Peyer's patch (tissue), 4 donors: Measurements from ENCODE around the gene EXOC4. TPM values are rescaled to one million over a fixed set of nuclear protein-coding genes. Genes with fewer than 3 reads are reported as not detected.

ENCODE experiments used
- DNase-seq, 3 donors: peaks; one replicate each; pipeline ENCODE4 v3.0.0-alpha.2; 2017 to 2019
- H3K27ac ChIP-seq, 4 donors: fragments of 200-600 bp; sonication (generic); one replicate each; pipeline ENCODE4 v1.5.1; 2016 to 2019
- H3K27me3 ChIP-seq, 2 donors: fragments of 200-600 bp; sonication (generic); one replicate each; pipeline ENCODE4 v1.5.1; 2019
- H3K36me3 ChIP-seq, 3 donors: fragments of 200-600 bp; sonication (generic); one replicate each; pipeline ENCODE4 v1.5.1; 2016 to 2019
- H3K4me1 ChIP-seq, 4 donors: fragments of 200-600 bp; sonication (generic); one replicate each; pipeline ENCODE4 v1.5.1; 2016 to 2019
- H3K4me3 ChIP-seq, 4 donors: fragments of 200-600 bp; sonication (generic); 1 replicate in 3 of 4; 2 replicates in 1 of 4; pipeline ENCODE4 v1.5.1; 2016 to 2019; ENCODE audit warnings: mild to moderate bottlenecking in 1 of 4
- H3K9me3 ChIP-seq, 4 donors: fragments of 200-600 bp; sonication (generic); one replicate each; pipeline ENCODE4 v1.5.1; 2016 to 2019; ENCODE audit warnings: mild to moderate bottlenecking in 1 of 4
- POLR2A ChIP-seq, 2 donors: fragments of 450-650 bp; IDR thresholded peaks; one replicate each; pipeline ENCODE4 v1.5.1; 2017; ENCODE audit warnings: antibody characterized with exemption in 2 of 2, mild to moderate bottlenecking in 2 of 2, moderate library complexity in 2 of 2
- total RNA-seq, 4 donors: library from RNA; depleted of rRNA; stranded (reverse); fragments of >200 nt; gene quantifications; one replicate each; pipeline ENCODE4 v1.1.0, GENCODE V29; 2016
- TF ChIP-seq, protein P1 (sequence below), 6 experiments: fragments of 450-650 bp in 4 of 6; fragments of 200-600 bp in 2 of 6; sonication (generic) in 1 of 6; IDR thresholded peaks; one replicate each; pipeline ENCODE4 v1.5.1; 2017 to 2019; ENCODE audit warnings: antibody characterized with exemption in 6 of 6, mild to moderate bottlenecking in 3 of 6, moderate library complexity in 1 of 6

EXOC4 gene
- total RNA-seq, 4 donors from 2014 or later: 128 to 502 (median 141) TPM

DNA sequence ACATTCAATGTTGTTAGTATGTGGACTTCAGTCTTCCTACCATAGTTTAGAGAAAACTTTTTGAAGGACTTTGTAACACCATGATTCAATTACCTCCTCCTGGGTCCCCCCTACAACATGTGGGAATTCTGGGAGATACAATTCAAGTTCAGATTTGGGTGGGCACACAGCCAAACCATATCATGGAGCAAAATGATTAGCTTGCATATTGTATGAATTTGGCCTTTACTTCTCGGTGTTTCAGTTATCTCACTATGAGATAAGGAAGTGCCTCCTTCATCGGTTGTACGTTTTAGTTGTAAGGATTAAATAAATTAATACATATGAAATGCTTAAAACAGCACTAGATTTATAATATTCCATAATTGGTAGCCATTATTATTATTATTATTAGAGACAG is 428.7 kb downstream of the EXOC4 start:
- no peak for DNase-seq
- H3K4me1 ChIP-seq: no peaks in the 10 kb centered on the region
- no peak overlapping the region for H3K4me3 ChIP-seq
- no peak overlapping the region for H3K27ac ChIP-seq
- no peaks in the 10 kb centered on the region for H3K36me3 ChIP-seq
- no peaks in the 10 kb centered on the region for H3K9me3 ChIP-seq
- no peaks in the 10 kb centered on the region for H3K27me3 ChIP-seq
- TF ChIP-seq, protein P1, sequence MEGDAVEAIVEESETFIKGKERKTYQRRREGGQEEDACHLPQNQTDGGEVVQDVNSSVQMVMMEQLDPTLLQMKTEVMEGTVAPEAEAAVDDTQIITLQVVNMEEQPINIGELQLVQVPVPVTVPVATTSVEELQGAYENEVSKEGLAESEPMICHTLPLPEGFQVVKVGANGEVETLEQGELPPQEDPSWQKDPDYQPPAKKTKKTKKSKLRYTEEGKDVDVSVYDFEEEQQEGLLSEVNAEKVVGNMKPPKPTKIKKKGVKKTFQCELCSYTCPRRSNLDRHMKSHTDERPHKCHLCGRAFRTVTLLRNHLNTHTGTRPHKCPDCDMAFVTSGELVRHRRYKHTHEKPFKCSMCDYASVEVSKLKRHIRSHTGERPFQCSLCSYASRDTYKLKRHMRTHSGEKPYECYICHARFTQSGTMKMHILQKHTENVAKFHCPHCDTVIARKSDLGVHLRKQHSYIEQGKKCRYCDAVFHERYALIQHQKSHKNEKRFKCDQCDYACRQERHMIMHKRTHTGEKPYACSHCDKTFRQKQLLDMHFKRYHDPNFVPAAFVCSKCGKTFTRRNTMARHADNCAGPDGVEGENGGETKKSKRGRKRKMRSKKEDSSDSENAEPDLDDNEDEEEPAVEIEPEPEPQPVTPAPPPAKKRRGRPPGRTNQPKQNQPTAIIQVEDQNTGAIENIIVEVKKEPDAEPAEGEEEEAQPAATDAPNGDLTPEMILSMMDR (IDR thresholded peaks at IDR 0.05): no peak
- no peak for TF ChIP-seq POLR2A (IDR thresholded peaks at IDR 0.05)

DNA sequence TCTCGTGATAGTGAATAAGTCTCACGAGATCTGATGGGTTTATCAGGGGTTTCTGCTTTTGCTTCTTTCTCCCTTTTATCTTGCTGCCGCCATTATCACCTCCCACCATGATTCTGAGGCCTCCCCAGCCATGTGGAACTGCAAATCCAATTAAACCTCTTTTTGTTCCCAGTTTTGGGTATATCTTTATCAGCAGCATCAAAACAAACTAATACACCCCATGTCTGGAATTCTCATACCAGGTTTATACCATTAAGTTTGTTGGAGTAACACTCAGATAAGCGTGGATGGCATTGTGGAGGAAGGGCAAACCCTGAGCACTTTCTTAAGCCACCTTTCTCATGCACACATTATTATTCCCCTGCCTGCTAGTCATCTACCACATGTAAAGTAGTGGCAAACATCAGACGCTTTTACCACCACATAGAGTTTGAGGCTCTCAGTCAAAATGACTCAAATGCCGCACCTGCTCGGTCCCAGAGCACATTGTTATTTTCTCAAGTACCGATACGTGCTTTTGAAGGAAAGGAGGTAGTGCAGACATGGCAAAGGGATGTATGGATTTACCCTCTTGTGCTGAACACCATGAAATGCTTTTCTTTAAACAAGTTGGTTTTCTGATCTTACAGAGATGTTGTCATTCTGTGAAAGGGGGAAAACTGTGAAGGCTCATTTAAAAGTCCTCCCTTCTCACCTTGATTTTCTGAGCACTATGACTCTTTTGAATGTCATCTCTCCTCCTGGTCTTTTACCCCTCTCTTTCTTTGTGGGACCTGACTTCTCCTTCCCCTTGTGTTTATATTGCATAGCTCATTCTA is 429.7 kb downstream of the EXOC4 start:
- Histone ChIP-seq H3K27ac (no peak overlapping the region), H3K9me3 (no peaks in the 10 kb centered on the region), H3K4me3 (no peak overlapping the region), H3K36me3 (no peaks in the 10 kb centered on the region), H3K4me1 (no peaks in the 10 kb centered on the region), H3K27me3 (no peaks in the 10 kb centered on the region)
- TF ChIP-seq, protein P1 (IDR thresholded peaks at IDR 0.05): no peak
- TF ChIP-seq POLR2A (IDR thresholded peaks at IDR 0.05): no peak
- DNase-seq: no peak

DNA sequence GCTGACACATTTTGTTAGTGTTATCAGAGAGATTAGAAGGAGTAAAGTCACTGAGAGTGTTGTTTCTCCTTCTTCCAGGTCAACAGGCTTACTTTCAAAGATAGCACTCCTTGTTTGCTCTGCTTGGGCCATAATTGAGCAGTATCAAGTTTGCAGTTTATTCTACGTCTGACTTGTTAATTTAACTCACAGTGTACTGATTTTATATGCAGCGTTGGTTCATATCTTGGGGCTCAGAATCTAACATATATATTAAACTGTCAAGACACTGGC is 430.2 kb downstream of the EXOC4 start:
- Histone ChIP-seq H3K4me1 (no peaks in the 10 kb centered on the region), H3K4me3 (no peak overlapping the region), H3K36me3 (no peaks in the 10 kb centered on the region), H3K9me3 (no peaks in the 10 kb centered on the region), H3K27me3 (no peaks in the 10 kb centered on the region), H3K27ac (no peak overlapping the region)
- TF ChIP-seq, protein P1 (IDR thresholded peaks at IDR 0.05): no peak
- no peak for TF ChIP-seq POLR2A (IDR thresholded peaks at IDR 0.05)
- no peak for DNase-seq

DNA sequence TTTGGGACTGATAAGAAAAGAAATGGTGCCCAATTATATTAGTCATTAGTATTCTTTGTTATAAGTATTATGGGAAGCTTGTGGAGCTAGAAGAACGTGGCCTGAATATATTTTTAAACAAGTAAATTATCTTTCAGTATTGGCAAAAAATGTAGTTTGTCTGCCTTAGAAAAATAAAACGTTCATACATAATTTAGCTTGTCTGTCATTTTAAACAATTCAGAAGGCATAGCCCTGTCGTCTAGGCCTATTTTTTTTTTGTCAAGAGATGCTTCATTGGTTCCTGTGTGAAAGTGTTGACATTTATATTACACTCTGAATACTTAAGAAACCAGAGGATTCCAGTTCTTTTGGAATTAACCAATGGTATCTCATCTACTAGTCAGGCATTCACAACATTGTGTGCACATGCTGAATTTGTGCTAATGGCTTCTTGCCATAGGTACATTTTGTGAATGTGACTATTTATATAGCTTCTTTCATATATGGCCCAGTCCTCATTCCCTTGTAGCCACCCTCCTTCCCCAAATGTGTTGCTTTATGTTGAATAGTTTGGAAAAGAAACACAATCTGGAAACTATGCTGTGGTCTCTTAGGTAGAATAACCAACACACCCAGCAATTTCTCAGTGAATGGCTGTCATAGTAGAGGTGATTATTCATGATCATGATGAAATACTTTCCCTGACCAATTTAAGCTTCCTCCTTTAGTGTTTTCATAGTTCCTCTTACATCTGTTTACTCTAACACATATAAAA is 435.8 kb downstream of the EXOC4 start:
- Histone ChIP-seq H3K4me1 (no peaks in the 10 kb centered on the region), H3K27ac (no peak overlapping the region), H3K27me3 (no peaks in the 10 kb centered on the region), H3K9me3 (no peaks in the 10 kb centered on the region), H3K4me3 (no peak overlapping the region), H3K36me3 (no peaks in the 10 kb centered on the region)
- TF ChIP-seq, protein P1 (IDR thresholded peaks at IDR 0.05): no peak
- TF ChIP-seq POLR2A (IDR thresholded peaks at IDR 0.05): no peak
- no peak for DNase-seq

DNA sequence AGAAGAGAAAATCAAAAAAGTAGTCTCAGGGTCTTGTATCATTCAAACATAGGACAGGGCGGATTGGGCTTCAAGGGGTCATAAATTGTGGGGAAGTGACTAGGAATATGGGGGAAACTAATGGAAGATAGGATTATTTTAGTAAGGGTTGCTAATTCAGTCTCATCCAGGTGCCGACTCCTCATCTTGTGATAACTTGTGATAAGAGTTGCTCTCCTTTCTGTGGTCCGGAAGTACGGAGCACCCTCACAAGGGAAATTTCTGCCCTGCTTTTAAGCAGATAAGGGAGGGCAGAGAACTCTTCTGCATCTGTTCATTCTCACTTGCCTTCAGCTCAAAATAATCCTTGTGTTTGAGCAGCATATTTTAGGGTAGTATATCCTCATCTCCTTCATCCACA is 437.9 kb downstream of the EXOC4 start:
- no peak overlapping the region for H3K4me3 ChIP-seq
- H3K27ac ChIP-seq: no peak overlapping the region
- no peak for TF ChIP-seq POLR2A (IDR thresholded peaks at IDR 0.05)
- TF ChIP-seq, protein P1 (IDR thresholded peaks at IDR 0.05): no peak
- H3K27me3 ChIP-seq: no peaks in the 10 kb centered on the region
- DNase-seq: no peak
- no peaks in the 10 kb centered on the region for H3K9me3 ChIP-seq
- H3K36me3 ChIP-seq: no peaks in the 10 kb centered on the region
- no peaks in the 10 kb centered on the region for H3K4me1 ChIP-seq
